Endothelial cell (in vitro differentiated cells): ENCODE data around the gene CLIC4. TPM values are rescaled to one million over a fixed set of nuclear protein-coding genes. Genes with fewer than 3 reads are reported as not detected.
A peak's percentile ranks its signal among the peaks of the same experiment; 100 is the strongest.

Source experiments
- DNase-seq: peaks from one replicate; pipeline ENCODE4 v3.0.0; 2021; ENCODE audit warnings: low spot score
- H3K27ac Mint-ChIP-seq: one replicate; pipeline ENCODE4 v1.8.0; 2021; ENCODE audit warnings: mixed read lengths, inconsistent platforms; ENCODE audit not compliant: unreplicated experiment
- H3K27me3 Mint-ChIP-seq: one replicate; pipeline ENCODE4 v1.8.0; 2021; ENCODE audit warnings: mild to moderate bottlenecking, moderate library complexity, mixed read lengths, inconsistent platforms; ENCODE audit not compliant: unreplicated experiment
- H3K36me3 Mint-ChIP-seq: one replicate; pipeline ENCODE4 v1.8.0; 2021; ENCODE audit warnings: mild to moderate bottlenecking, low read depth, mixed read lengths, inconsistent platforms; ENCODE audit not compliant: unreplicated experiment
- H3K4me1 Mint-ChIP-seq: one replicate; pipeline ENCODE4 v1.8.0; 2021; ENCODE audit warnings: mild to moderate bottlenecking, mixed read lengths, inconsistent platforms; ENCODE audit not compliant: unreplicated experiment
- H3K4me3 Mint-ChIP-seq: one replicate; pipeline ENCODE4 v1.8.0; 2021; ENCODE audit warnings: mild to moderate bottlenecking, mixed read lengths, inconsistent platforms; ENCODE audit not compliant: unreplicated experiment
- H3K9me3 Mint-ChIP-seq: one replicate; pipeline ENCODE4 v1.8.0; 2021; ENCODE audit warnings: mixed read lengths, inconsistent platforms; ENCODE audit not compliant: unreplicated experiment
- CTCF ChIP-seq: fragments of 200-600 bp; sonication (generic); IDR thresholded peaks from one replicate; pipeline ENCODE4 v1.5.0; 2021; ENCODE audit warnings: antibody characterized with exemption; ENCODE audit not compliant: unreplicated experiment
- total RNA-seq: library from RNA; stranded (reverse); fragmentation: NEBNext Ultra II Directional; extraction: Animal tissue kit (Norgen Biotek cat#: 25700); gene quantifications from one replicate; pipeline ENCODE4 v1.2.1, GENCODE V29; 2021; ENCODE audit not compliant: unreplicated experiment

Gene CLIC4
- total RNA-seq, 1 donor from 2014 or later: 109 TPM

GRCh38 chr1:24864370-24864777 lies 119.1 kb downstream of the CLIC4 start:
- H3K4me3 Mint-ChIP-seq: no peak overlapping the region
- DNase-seq: no peak
- no peak for TF ChIP-seq CTCF
- no peaks in the 10 kb centered on the region for H3K9me3 Mint-ChIP-seq
- H3K4me1 Mint-ChIP-seq: peaks cover 14% of the 10 kb centered on the region
- no peaks in the 10 kb centered on the region for H3K36me3 Mint-ChIP-seq
- peaks cover 12% of the 10 kb centered on the region for H3K27me3 Mint-ChIP-seq
- H3K27ac Mint-ChIP-seq: peak overlapping the region; percentile 63

- peaks cover 13% of the 10 kb centered on the region for H3K27me3 Mint-ChIP-seq
- no peak overlapping the region for H3K27ac Mint-ChIP-seq
- peaks cover 14% of the 10 kb centered on the region for H3K4me1 Mint-ChIP-seq
- TF ChIP-seq CTCF: no peak
- DNase-seq: no peak
- H3K9me3 Mint-ChIP-seq: no peaks in the 10 kb centered on the region
- no peak overlapping the region for H3K4me3 Mint-ChIP-seq
- H3K36me3 Mint-ChIP-seq: no peaks in the 10 kb centered on the region
Observed at GRCh38 chr1:24865168-24865567, 119.9 kb downstream of the CLIC4 start.

GRCh38 chr1:24865587-24865986 lies 120.3 kb downstream of the CLIC4 start:
- no peak for TF ChIP-seq CTCF
- peaks cover 14% of the 10 kb centered on the region for H3K4me1 Mint-ChIP-seq
- no peak for DNase-seq
- no peaks in the 10 kb centered on the region for H3K36me3 Mint-ChIP-seq
- no peak overlapping the region for H3K27ac Mint-ChIP-seq
- no peak overlapping the region for H3K4me3 Mint-ChIP-seq
- no peaks in the 10 kb centered on the region for H3K9me3 Mint-ChIP-seq
- peaks cover 13% of the 10 kb centered on the region for H3K27me3 Mint-ChIP-seq

- no peaks in the 10 kb centered on the region for H3K9me3 Mint-ChIP-seq
- no peaks in the 10 kb centered on the region for H3K36me3 Mint-ChIP-seq
- peaks cover 14% of the 10 kb centered on the region for H3K4me1 Mint-ChIP-seq
Observed at GRCh38 chr1:24866211-24867083, 121.2 kb downstream of the CLIC4 start.

More at GRCh38 chr1:24866211-24867083, 121.2 kb downstream of the CLIC4 start:
- no peak for DNase-seq
- peaks cover 13% of the 10 kb centered on the region for H3K27me3 Mint-ChIP-seq
- TF ChIP-seq CTCF: no peak
- H3K27ac Mint-ChIP-seq: no peak overlapping the region
- no peak overlapping the region for H3K4me3 Mint-ChIP-seq
